HepG2 (cell line): Measurements from ENCODE around the gene CENATAC. TPM values are rescaled to one million over a fixed set of nuclear protein-coding genes. Genes with fewer than 3 reads are reported as not detected.

ENCODE experiments used
- ARNTL ChIP-seq: sonication (generic); formaldehyde crosslinking; IDR thresholded peaks from 2 replicates; pipeline ENCODE4 v1.4.0; 2020; ENCODE audit warnings: mild to moderate bottlenecking, missing genetic modification reagents
- BCL6 ChIP-seq: IDR thresholded peaks from 2 replicates; pipeline ENCODE4 v1.6.1; 2016; ENCODE audit warnings: missing genetic modification reagents, missing compliant biosample characterization
- CERS6 ChIP-seq: sonication (generic); formaldehyde crosslinking; IDR thresholded peaks from 2 replicates; pipeline ENCODE4 v1.5.0; 2020; ENCODE audit warnings: missing genetic modification reagents
- ELK4 ChIP-seq: sonication (generic); formaldehyde crosslinking; IDR thresholded peaks from 2 replicates; pipeline ENCODE4 v1.9.0; 2021; ENCODE audit warnings: missing genetic modification reagents, borderline replicate concordance
- ETS1 ChIP-seq: sonication (generic); formaldehyde crosslinking; IDR thresholded peaks from 2 replicates; pipeline ENCODE4 v1.4.0; 2020; ENCODE audit warnings: missing genetic modification reagents
- GPBP1L1 ChIP-seq: sonication (generic); formaldehyde crosslinking; IDR thresholded peaks from 2 replicates; pipeline ENCODE4 v1.5.0; 2020; ENCODE audit warnings: mild to moderate bottlenecking, missing genetic modification reagents
- HNF4A ChIP-seq: sonication (generic); formaldehyde crosslinking; IDR thresholded peaks from 2 replicates; pipeline ENCODE4 v1.4.0; 2020; ENCODE audit warnings: missing genetic modification reagents
- HNRNPH1 ChIP-seq: fragments of 200-400 bp; formaldehyde crosslinking; optimal IDR thresholded peaks from 2 replicates; pipeline ENCODE3; 2017; ENCODE audit warnings: mild to moderate bottlenecking, low read depth, low read length
- JDP2 ChIP-seq: sonication (generic); formaldehyde crosslinking; IDR thresholded peaks from 2 replicates; pipeline ENCODE4 v1.8.1; 2022; ENCODE audit warnings: missing genetic modification reagents, borderline replicate concordance
- JUNB ChIP-seq: sonication (generic); formaldehyde crosslinking; IDR thresholded peaks from 2 replicates; pipeline ENCODE4 v1.8.0; 2022; ENCODE audit warnings: missing genetic modification reagents, mild to moderate bottlenecking, borderline replicate concordance
- MLLT10 ChIP-seq: sonication (generic); formaldehyde crosslinking; IDR thresholded peaks from 2 replicates; pipeline ENCODE4 v1.4.0; 2020; ENCODE audit warnings: missing genetic modification reagents
- MXD4 ChIP-seq: IDR thresholded peaks from 2 replicates; pipeline ENCODE4 v1.6.1; 2016; ENCODE audit warnings: mild to moderate bottlenecking, missing biosample characterization, missing genetic modification reagents
- NRL ChIP-seq: sonication (generic); formaldehyde crosslinking; IDR thresholded peaks from 2 replicates; pipeline ENCODE4 v1.5.0; 2020; ENCODE audit warnings: missing genetic modification reagents, mild to moderate bottlenecking, moderate library complexity, borderline replicate concordance
- POLR2AphosphoS5 ChIP-seq: IDR thresholded peaks from 2 replicates; pipeline ENCODE4 v1.6.1; 2012; ENCODE audit warnings: low read depth, low read length
- SAFB2 ChIP-seq: sonication (generic); formaldehyde crosslinking; IDR thresholded peaks from 2 replicates; pipeline ENCODE4 v1.5.1; 2020; ENCODE audit warnings: missing genetic modification reagents, low read depth, mild to moderate bottlenecking, borderline replicate concordance
- SYNCRIP ChIP-seq: fragments of 200-400 bp; formaldehyde crosslinking; IDR thresholded peaks from 2 replicates; pipeline ENCODE4 v1.6.1; 2018; ENCODE audit warnings: mild to moderate bottlenecking, low read depth, low read length; ENCODE audit not compliant: insufficient read depth
- THAP11 ChIP-seq: IDR thresholded peaks from 2 replicates; pipeline ENCODE4 v1.6.1; 2016; ENCODE audit warnings: missing biosample characterization, missing genetic modification reagents
- THAP8 ChIP-seq: sonication (generic); formaldehyde crosslinking; IDR thresholded peaks from 2 replicates; pipeline ENCODE4 v1.5.1; 2020; ENCODE audit warnings: missing genetic modification reagents, mild to moderate bottlenecking, borderline replicate concordance
- ZBTB21 ChIP-seq: sonication (generic); formaldehyde crosslinking; IDR thresholded peaks from 2 replicates; pipeline ENCODE4 v1.4.0; 2020; ENCODE audit warnings: missing genetic modification reagents
- ZBTB7B ChIP-seq: sonication (generic); formaldehyde crosslinking; IDR thresholded peaks from 2 replicates; pipeline ENCODE4 v1.4.0; 2020; ENCODE audit warnings: missing genetic modification reagents
- ZNF232 ChIP-seq: sonication (generic); formaldehyde crosslinking; IDR thresholded peaks from 2 replicates; pipeline ENCODE4 v1.4.0; 2020; ENCODE audit warnings: missing genetic modification reagents, borderline replicate concordance
- ZNF367 ChIP-seq: sonication (generic); formaldehyde crosslinking; IDR thresholded peaks from 2 replicates; pipeline ENCODE4 v1.4.0; 2020; ENCODE audit warnings: missing genetic modification reagents, borderline replicate concordance
- ZNF431 ChIP-seq: sonication (generic); formaldehyde crosslinking; IDR thresholded peaks from 2 replicates; pipeline ENCODE4 v1.9.0; 2022; ENCODE audit warnings: missing genetic modification reagents, low read depth, mild to moderate bottlenecking, borderline replicate concordance
- ZNF557 ChIP-seq: sonication (generic); formaldehyde crosslinking; IDR thresholded peaks from 2 replicates; pipeline ENCODE4 v1.4.0; 2020; ENCODE audit warnings: missing genetic modification reagents
- ZNF7 ChIP-seq: IDR thresholded peaks from 2 replicates; pipeline ENCODE4 v1.6.1; 2016; ENCODE audit warnings: missing biosample characterization, missing genetic modification reagents
- polyA plus RNA-seq, 8 experiments: library from polyadenylated mRNA; depleted of rRNA in 3 of 8; stranded (reverse) in 7 of 8; unstranded in 1 of 8; fragments of >200 nt; fragmentation: Illumina TruSeq in 4 of 8; extraction: Trizol in 4 of 8; gene quantifications; 2 replicates each; pipeline versions ENCODE4 v1.2.1 to v1.2.3, GENCODE V29; 2011 to 2016; ENCODE audit warnings: low read depth in 4 of 8, missing spikeins in 1 of 8, mixed read lengths in 1 of 8; ENCODE audit not compliant: insufficient read depth in 1 of 8
- total RNA-seq, 5 experiments: library from RNA; depleted of rRNA; stranded (reverse); fragments of >200 nt; fragmentation: Illumina TruSeq; extraction: Trizol; gene quantifications; 2 replicates each; pipeline ENCODE4 v1.2.3, GENCODE V29; 2016; ENCODE audit warnings: low read depth in 1 of 5

CENATAC gene
- total and polyA plus RNA-seq, 2 of the 13 experiments (the other 11 are each of a cell fraction or from before 2014, with no cell fraction given), result 21.7 to 25.0 TPM

GRCh38 chr11:118997627-118998387 lies at the start of gene CENATAC (continued):
- TF ChIP-seq HNRNPH1 (no peak), ZNF7 (no peak), MXD4 (CRISPR knock-in tag) (no peak; the same call in 1 of the 2 replicates), SYNCRIP (no peak), THAP8 (CRISPR knock-in tag) (no peak), JDP2 (no peak), CERS6 (CRISPR knock-in tag) (no peak), ELK4 (CRISPR knock-in tag) (no peak), ETS1 (CRISPR knock-in tag) (no peak), JUNB (no peak), POLR2AphosphoS5 (peak; percentile 92), THAP11 (CRISPR knock-in tag) (peak; percentile 80), SAFB2 (CRISPR knock-in tag) (0 out of 2 replicates have a peak, but pooled peaks have one; percentile 36), ARNTL (CRISPR knock-in tag) (no peak), ZNF232 (CRISPR knock-in tag) (peak; percentile 45; the same call in 1 of the 2 replicates), ZBTB21 (no peak), GPBP1L1 (CRISPR knock-in tag) (no peak), MLLT10 (CRISPR knock-in tag) (no peak), ZNF367 (CRISPR knock-in tag) (no peak), NRL (CRISPR knock-in tag) (peak; percentile 39; the same call in 1 of the 2 replicates), ZNF557 (CRISPR knock-in tag) (no peak), BCL6 (0 out of 2 replicates have a peak, but pooled peaks have one; percentile 10), ZNF431 (CRISPR knock-in tag) (peak; percentile 60; the same call in 1 of the 2 replicates), ZBTB7B (peak; percentile 66; the same call in 1 of the 2 replicates), HNF4A (CRISPR knock-in tag) (no peak)
